Dedifferentiated amniotic fluid mesenchymal stem cell (primary cell): ENCODE results near the gene POU2F2.
"Not testable (repeated sequence)": the region's sequence is repeated elsewhere in the genome, so short reads cannot be mapped to it uniquely, and the experiment has no call there.

ENCODE experiments used
- DNase-seq: peaks from one replicate; pipeline ENCODE4 v3.0.0-alpha.2; 2016; ENCODE audit errors: extremely low spot score

POU2F2 gene

DNA sequence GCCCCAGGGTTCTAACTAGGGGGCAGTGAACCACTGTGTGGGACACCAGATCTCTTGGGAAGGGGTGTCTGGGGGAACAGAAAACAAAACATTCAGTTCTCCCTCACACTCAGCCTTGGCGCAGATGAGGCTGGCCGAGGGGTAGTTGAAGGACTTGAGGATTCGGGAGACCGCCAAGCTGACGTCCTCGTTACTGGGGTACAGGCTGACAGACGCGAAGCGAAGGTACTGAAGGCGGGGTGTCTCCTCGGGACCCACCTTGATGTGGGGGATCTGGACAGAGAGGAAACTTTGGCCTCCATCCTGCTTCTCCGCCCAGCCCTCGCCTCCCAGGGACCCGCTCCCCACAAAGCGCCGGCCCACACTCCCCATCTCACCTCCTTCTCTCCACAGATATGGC lies 69.9 kb downstream of the POU2F2 start:
- no peak for DNase-seq

DNA sequence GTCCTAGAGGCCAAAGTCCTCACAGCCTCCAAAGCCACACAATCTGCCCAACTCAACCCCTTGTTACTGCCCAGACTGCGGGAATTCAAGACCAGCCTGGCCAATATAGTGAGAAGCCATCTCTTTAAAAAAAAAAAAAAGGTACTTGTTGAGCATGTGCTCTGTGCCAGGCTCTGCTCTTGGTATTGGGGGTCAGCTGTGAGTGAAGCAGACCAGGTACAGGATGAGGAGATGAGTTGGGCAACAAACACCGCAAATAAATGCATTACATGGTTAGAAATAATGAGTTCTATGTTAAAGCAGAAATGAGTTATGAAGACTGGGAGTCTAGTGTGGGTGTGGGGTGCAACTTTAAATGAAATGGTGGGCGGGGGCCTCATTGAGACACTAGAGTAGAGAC lies 72.1 kb downstream of the POU2F2 start:
- no peak for DNase-seq

DNA sequence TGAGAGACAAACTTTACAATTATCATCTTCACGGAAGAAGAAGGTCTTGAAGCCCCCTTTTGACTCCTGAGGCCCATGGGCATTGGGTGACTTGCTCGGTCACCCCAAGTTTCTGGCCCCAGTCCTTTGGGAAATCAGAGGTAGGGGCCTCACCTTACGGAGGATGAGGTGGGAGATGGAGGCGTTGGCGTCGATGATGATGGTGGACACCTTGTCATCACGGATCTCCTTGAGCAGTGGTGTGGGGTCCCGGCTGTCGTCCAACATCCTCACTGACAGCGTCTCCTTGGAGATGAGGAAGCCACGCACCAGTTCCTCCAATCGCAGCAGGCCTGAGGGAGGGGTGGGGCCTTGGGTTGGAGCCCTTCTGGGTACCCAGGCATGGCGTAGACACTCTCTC lies 73.0 kb downstream of the POU2F2 start:
- no peak for DNase-seq

GRCh38 chr19:42057846-42058245 lies 74.4 kb downstream of the POU2F2 start:
- no peak for DNase-seq

DNA sequence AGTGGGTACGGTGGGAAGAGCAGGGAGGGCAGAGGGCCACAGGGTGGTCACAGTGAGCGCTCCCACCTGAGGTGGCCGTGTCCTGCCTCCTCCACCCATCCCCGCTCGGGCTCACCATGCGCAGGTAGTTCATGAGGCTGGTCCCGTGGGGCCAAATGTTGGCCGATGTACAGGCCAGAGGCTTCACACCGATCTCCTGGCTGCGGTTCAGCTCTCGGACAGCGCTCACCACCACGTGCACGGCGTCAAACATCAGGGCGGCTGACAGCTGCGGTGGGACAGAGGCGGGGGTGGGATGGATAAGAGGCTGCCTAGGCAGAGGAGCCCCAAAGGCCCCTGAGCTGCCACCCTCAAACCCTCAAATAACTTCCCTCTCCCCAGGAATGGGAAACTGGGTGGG lies 78.0 kb downstream of the POU2F2 start:
- no peak for DNase-seq

- DNase-seq, result no peak
Measured at GRCh38 chr19:42053037-42053935, 79.0 kb downstream of the POU2F2 start.

- no peak for DNase-seq
Measured at GRCh38 chr19:42052241-42052863, 79.9 kb downstream of the POU2F2 start.

DNA sequence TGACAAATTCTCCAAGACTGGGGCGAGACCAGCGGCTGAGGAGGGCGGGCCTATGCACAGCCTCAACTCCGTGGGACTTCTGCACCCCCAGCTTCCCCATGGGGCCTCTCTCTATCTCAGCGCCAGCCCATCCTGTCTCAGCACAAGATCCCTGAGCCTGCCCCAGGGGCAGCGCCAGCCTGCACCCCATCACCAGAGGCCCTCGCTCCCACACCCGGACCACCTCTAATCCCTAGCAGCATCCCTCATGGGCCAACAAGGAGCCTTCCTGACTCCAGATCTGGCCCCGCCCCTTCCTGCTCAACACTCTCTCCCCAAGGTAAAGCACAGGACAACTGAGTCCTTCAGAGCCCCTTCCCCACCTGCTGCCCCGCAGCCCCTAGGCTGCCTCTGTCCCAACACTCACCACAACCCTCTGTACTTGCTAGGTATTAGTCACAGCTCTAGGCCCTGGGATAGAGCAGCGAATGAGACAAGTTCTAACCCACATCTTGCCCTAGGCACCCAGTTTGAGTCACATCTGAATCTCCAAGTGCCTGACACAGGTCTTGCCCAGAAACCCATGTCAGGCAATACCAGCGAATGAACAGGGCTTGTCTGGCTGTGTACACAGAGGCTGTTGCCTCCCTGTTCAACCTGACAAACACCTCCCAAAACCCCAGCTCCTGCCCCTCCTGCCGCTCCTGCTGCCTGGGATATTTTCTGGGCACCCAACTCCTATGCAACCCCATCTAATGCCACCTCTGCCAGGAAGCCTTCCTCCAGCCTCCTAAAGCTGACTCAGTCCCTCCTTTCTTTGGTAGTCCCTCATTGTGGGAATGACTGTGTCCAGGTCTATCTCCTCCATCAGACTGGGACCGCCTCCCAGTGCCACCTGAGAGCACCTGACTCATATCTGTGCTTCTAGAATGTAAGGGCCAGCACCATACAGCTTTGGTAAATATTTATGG lies 80.8 kb downstream of the POU2F2 start:
- no peak for DNase-seq

DNA sequence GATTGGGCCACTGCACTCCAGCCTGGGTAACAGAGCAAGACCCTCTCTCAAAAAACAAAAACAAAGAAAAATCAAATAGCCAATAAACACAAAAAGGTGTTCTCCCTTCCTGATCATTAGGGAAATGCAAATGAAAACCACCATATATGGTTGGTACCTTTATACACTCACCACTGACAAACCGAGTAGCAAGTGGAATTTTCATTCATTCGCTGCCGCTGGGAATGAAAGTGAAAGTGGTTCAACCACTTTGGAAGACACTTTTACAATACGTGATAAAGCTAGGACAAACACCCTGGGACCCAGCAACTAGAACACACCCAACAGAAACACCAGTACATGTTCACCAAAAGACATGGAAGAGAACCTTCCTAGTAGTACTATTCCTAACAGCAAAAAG lies 83.3 kb downstream of the POU2F2 start:
- no peak for DNase-seq

- no peak for DNase-seq
Measured at GRCh38 chr19:42045575-42045974, 86.7 kb downstream of the POU2F2 start.

DNA sequence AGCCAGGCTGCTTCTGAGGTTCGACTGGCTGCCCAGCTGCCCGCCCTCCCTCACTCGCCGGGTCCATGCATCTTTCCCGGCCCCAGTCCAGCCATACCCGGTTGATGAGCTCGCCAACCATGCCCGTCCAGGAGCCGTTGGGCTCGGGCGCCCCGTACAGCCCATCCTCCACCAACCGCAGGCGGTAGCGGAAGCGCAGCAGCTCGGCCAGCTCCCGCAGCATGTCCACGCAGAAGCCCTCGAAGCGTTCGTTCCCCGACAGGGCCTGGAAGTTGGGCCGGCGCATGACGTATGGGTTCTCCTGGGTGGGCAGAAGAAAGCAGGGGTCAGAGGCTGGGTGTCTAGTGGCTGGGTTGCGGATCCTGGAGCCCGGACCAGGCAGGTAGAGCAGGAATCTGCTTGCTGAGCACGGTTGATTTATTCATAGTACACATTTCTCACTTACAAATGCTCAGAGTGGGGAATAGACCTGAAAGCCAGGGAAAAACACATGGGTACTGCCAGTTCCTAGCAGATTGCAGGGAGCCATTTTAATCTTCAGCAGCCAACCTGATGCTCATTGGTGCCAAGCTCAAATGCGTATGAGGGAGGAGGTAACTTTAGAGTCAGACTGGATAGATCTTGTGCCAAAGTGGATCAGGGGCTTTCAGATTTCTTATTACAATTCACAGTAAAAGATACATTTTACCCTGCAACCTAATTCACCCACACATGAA lies 89.6 kb downstream of the POU2F2 start:
- no peak for DNase-seq

GRCh38 chr19:42040491-42040890 lies 91.8 kb downstream of the POU2F2 start:
- not testable (repeated sequence) for DNase-seq

- DNase-seq, result no peak
Measured at GRCh38 chr19:42040031-42040430, 92.2 kb downstream of the POU2F2 start.

DNA sequence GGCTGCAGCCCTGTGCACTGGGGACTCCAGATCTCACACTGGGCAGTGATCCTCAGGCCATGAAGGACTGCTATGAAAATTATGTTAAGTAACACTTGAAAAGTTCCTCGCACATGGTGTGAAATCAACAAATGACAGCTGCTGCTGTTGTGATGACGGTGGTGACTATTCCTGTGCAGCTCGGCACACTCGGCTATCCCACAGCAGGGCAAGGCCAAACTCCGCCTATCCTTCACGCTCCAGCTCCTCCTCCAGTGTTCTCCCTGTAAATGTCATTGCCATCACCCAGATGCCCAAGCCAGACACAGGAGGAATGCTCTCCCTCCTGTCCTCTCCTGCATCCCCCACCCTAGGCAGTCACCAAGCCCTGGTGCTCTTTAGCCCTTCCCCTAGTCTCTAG lies 93.6 kb downstream of the POU2F2 start:
- DNase-seq, result no peak

- no peak for DNase-seq
Measured at GRCh38 chr19:42037649-42038048, 94.6 kb downstream of the POU2F2 start.
